K562 (cell line): Measurements from ENCODE around the gene LY6G5B. TPM values are rescaled to one million over a fixed set of nuclear protein-coding genes. Genes with fewer than 3 reads are reported as not detected.

Source experiments
- ATF1 ChIP-seq, 2 experiments: fragments of 450-650 bp in 1 of 2; IDR thresholded peaks; 2 replicates each; pipeline ENCODE4 v1.6.1; 2016; ENCODE audit warnings: missing compliant biosample characterization in 1 of 2, missing genetic modification characterization in 1 of 2
- CHD1 ChIP-seq: fragments of 200-600 bp; sonication (generic); IDR thresholded peaks from one replicate; pipeline ENCODE4 v1.6.1; 2012; ENCODE audit warnings: mild to moderate bottlenecking, moderate library complexity, low read length, inconsistent platforms
- CHD2 ChIP-seq: IDR thresholded peaks from 2 replicates; pipeline ENCODE4 v1.6.1; 2011; ENCODE audit warnings: low read depth, low read length
- EZH2 ChIP-seq: IDR thresholded peaks from 2 replicates; pipeline ENCODE4 v1.6.1; 2012; ENCODE audit warnings: low read depth, mild to moderate bottlenecking, inconsistent platforms, low read length, borderline replicate concordance
- ZEB2 ChIP-seq: fragments of 450-650 bp; IDR thresholded peaks from 2 replicates; pipeline ENCODE4 v1.6.1; 2016
- ZNF175 ChIP-seq: fragments of 200-800 bp; sonication (Bioruptor generic); IDR thresholded peaks from 2 replicates; pipeline ENCODE4 v1.6.1; 2016; ENCODE audit warnings: low read depth, mild to moderate bottlenecking, missing genetic modification characterization, missing compliant biosample characterization
- ZNF644 ChIP-seq: fragments of 200-800 bp; sonication (Bioruptor generic); IDR thresholded peaks from 2 replicates; pipeline ENCODE4 v1.6.1; 2016; ENCODE audit warnings: low read depth, missing genetic modification characterization, missing compliant biosample characterization
- polyA plus RNA-seq, 8 experiments: library from polyadenylated mRNA; depleted of rRNA in 4 of 8; stranded (reverse) in 5 of 8; unstranded in 3 of 8; fragments of >200 nt; fragmentation: Nextera tagmentation in 2 of 8; fragmentation: Illumina TruSeq in 1 of 8; extraction: Ambion mirVana in 2 of 8; extraction: Trizol in 1 of 8; gene quantifications; 2 replicates each; pipeline versions ENCODE4 v1.2.1 to v1.2.3, GENCODE V29; 2011 to 2014; ENCODE audit warnings: inconsistent platforms in 1 of 8, missing spikeins in 1 of 8
- total RNA-seq, 7 experiments: library from RNA; depleted of rRNA in 6 of 7; stranded (reverse); fragments of >200 nt in 6 of 7; fragmentation: Illumina TruSeq in 2 of 7; extraction: Trizol in 2 of 7; gene quantifications; 2 replicates each; pipeline versions ENCODE4 v1.2.1 to v1.2.3, GENCODE V29; 2011 to 2021; ENCODE audit warnings: low replicate concordance in 1 of 7
- TF ChIP-seq, protein P1 (sequence below): fragments of 250-450 bp; sonication (Bioruptor Pico); IDR thresholded peaks from 2 replicates; pipeline ENCODE4 v1.4.0; 2020
- TF ChIP-seq, protein P2 (sequence below): fragments of 450-650 bp; formaldehyde crosslinking; IDR thresholded peaks from 2 replicates; pipeline ENCODE4 v1.4.0; 2022; ENCODE audit warnings: mild to moderate bottlenecking, moderate library complexity
- TF ChIP-seq, protein P3 (sequence below): fragments of 250-450 bp; sonication (Bioruptor Pico); IDR thresholded peaks from 2 replicates; pipeline ENCODE4 v1.5.0; 2021
- TF ChIP-seq, protein P4 (sequence below), 2 experiments: IDR thresholded peaks; 2 replicates each; pipeline ENCODE4 v1.6.1; 2012; ENCODE audit warnings: improper control_type of control experiment in 2 of 2, low read depth in 2 of 2, low read length in 2 of 2, borderline replicate concordance in 1 of 2
- TF ChIP-seq, protein P5 (sequence below): sonication (generic); formaldehyde crosslinking; IDR thresholded peaks from 2 replicates; pipeline ENCODE4 v1.8.0; 2022; ENCODE audit warnings: missing genetic modification reagents, mild to moderate bottlenecking, borderline replicate concordance

Gene LY6G5B
- total and polyA plus RNA-seq, 9 of the 15 experiments (the other 6 are each of a cell fraction or from before 2014, with no cell fraction given), result 6.0 to 27.0 (median 7.5) TPM

DNA sequence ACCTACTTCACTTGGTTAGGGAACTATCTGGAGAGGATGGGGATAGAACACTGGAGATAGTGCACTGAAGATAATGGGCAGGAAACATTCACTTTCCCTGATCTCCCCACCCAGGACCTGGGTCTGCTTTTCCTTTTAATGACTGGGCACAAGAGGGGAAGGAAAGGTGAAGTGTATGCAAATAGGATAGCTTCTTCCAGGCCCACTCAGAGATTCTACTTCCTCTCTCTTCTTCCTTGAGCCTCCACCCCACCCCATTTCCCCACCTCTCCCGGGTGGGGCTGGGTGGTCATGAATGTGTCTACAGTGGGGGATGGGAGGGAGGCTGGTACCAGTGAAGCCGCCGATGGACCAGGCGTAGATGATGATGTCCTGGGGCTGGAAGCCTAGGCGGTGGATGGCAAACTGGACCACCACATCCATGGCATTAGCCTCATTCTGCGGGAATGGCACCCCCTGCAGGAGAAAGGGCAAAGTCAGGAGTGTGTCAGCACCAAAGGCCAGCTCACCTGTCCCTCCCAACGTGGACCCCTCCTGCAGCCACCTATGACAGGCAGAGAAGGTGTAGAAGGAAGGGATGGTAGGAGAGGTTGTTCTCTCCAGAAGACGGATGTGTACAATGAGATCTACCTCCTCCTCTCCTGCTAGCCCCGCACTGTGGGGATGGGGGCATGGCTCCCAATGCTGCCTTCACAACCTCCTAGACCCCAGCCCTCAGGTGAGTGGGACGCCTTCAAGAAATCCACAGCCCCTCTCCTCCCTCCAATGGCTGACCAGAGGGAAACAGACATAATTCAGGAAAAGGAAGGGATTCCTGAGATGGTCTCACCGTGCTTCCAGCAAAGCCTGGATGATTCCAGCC is 19.7 kb downstream of the LY6G5B start (continued):
- TF ChIP-seq, protein P1, sequence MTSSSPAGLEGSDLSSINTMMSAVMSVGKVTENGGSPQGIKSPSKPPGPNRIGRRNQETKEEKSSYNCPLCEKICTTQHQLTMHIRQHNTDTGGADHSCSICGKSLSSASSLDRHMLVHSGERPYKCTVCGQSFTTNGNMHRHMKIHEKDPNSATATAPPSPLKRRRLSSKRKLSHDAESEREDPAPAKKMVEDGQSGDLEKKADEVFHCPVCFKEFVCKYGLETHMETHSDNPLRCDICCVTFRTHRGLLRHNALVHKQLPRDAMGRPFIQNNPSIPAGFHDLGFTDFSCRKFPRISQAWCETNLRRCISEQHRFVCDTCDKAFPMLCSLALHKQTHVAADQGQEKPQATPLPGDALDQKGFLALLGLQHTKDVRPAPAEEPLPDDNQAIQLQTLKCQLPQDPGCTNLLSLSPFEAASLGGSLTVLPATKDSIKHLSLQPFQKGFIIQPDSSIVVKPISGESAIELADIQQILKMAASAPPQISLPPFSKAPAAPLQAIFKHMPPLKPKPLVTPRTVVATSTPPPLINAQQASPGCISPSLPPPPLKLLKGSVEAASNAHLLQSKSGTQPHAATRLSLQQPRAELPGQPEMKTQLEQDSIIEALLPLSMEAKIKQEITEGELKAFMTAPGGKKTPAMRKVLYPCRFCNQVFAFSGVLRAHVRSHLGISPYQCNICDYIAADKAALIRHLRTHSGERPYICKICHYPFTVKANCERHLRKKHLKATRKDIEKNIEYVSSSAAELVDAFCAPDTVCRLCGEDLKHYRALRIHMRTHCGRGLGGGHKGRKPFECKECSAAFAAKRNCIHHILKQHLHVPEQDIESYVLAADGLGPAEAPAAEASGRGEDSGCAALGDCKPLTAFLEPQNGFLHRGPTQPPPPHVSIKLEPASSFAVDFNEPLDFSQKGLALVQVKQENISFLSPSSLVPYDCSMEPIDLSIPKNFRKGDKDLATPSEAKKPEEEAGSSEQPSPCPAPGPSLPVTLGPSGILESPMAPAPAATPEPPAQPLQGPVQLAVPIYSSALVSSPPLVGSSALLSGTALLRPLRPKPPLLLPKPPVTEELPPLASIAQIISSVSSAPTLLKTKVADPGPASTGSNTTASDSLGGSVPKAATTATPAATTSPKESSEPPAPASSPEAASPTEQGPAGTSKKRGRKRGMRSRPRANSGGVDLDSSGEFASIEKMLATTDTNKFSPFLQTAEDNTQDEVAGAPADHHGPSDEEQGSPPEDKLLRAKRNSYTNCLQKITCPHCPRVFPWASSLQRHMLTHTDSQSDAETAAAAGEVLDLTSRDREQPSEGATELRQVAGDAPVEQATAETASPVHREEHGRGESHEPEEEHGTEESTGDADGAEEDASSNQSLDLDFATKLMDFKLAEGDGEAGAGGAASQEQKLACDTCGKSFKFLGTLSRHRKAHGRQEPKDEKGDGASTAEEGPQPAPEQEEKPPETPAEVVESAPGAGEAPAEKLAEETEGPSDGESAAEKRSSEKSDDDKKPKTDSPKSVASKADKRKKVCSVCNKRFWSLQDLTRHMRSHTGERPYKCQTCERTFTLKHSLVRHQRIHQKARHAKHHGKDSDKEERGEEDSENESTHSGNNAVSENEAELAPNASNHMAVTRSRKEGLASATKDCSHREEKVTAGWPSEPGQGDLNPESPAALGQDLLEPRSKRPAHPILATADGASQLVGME (CRISPR knock-in tag), result peak; percentile 30; the same call in 1 of the 2 replicates
- TF ChIP-seq ZEB2 (no peak; the same call in 1 of the 2 replicates), CHD1 (no peak), EZH2 (no peak), CHD2 (no peak), ATF1 (CRISPR knock-in tag; IDR thresholded peaks at IDR 0.05) (no peak), ATF1 (tag; IDR thresholded peaks at IDR 0.05) (no peak), ZNF175 (CRISPR knock-in tag) (no peak), ZNF644 (tag) (no peak)
- TF ChIP-seq, protein P2, sequence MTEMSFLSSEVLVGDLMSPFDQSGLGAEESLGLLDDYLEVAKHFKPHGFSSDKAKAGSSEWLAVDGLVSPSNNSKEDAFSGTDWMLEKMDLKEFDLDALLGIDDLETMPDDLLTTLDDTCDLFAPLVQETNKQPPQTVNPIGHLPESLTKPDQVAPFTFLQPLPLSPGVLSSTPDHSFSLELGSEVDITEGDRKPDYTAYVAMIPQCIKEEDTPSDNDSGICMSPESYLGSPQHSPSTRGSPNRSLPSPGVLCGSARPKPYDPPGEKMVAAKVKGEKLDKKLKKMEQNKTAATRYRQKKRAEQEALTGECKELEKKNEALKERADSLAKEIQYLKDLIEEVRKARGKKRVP (CRISPR knock-in tag), result no peak
- TF ChIP-seq, protein P3, sequence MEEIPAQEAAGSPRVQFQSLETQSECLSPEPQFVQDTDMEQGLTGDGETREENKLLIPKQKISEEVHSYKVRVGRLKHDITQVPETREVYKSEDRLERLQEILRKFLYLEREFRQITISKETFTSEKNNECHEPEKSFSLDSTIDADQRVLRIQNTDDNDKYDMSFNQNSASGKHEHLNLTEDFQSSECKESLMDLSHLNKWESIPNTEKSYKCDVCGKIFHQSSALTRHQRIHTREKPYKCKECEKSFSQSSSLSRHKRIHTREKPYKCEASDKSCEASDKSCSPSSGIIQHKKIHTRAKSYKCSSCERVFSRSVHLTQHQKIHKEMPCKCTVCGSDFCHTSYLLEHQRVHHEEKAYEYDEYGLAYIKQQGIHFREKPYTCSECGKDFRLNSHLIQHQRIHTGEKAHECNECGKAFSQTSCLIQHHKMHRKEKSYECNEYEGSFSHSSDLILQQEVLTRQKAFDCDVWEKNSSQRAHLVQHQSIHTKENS, result no peak
- TF ChIP-seq, protein P4, sequence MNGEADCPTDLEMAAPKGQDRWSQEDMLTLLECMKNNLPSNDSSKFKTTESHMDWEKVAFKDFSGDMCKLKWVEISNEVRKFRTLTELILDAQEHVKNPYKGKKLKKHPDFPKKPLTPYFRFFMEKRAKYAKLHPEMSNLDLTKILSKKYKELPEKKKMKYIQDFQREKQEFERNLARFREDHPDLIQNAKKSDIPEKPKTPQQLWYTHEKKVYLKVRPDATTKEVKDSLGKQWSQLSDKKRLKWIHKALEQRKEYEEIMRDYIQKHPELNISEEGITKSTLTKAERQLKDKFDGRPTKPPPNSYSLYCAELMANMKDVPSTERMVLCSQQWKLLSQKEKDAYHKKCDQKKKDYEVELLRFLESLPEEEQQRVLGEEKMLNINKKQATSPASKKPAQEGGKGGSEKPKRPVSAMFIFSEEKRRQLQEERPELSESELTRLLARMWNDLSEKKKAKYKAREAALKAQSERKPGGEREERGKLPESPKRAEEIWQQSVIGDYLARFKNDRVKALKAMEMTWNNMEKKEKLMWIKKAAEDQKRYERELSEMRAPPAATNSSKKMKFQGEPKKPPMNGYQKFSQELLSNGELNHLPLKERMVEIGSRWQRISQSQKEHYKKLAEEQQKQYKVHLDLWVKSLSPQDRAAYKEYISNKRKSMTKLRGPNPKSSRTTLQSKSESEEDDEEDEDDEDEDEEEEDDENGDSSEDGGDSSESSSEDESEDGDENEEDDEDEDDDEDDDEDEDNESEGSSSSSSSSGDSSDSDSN (IDR thresholded peaks at IDR 0.05; ENCODE audit: borderline replicate concordance in 1 of 2, low read depth in 2 of 2, low read length in 2 of 2), result no peak
- TF ChIP-seq, protein P5, sequence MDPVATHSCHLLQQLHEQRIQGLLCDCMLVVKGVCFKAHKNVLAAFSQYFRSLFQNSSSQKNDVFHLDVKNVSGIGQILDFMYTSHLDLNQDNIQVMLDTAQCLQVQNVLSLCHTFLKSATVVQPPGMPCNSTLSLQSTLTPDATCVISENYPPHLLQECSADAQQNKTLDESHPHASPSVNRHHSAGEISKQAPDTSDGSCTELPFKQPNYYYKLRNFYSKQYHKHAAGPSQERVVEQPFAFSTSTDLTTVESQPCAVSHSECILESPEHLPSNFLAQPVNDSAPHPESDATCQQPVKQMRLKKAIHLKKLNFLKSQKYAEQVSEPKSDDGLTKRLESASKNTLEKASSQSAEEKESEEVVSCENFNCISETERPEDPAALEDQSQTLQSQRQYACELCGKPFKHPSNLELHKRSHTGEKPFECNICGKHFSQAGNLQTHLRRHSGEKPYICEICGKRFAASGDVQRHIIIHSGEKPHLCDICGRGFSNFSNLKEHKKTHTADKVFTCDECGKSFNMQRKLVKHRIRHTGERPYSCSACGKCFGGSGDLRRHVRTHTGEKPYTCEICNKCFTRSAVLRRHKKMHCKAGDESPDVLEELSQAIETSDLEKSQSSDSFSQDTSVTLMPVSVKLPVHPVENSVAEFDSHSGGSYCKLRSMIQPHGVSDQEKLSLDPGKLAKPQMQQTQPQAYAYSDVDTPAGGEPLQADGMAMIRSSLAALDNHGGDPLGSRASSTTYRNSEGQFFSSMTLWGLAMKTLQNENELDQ (CRISPR knock-in tag), result no peak
